Measurements from ENCODE around the gene PSD.

The PSD gene

DNA sequence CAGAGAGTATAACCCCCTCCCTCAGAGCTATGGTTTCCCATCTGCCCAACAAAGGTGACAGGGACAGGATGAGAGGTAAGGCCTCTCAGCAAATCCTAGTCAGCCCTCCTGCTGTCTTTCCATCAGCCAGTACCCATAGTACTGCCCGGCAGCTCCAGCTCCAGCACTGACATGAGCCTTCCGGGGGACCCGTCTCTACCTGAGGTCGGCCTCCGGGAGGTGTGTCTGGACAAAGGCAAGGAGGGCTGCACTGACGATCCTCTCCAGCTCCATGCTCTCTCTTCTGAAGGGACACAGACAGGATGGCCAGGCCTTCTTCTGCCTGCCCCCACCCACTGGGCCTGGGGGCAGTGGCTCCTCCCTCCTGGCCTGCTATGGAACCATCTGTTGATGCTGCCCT is 6.3 kb upstream of the PSD start:
- H3K4me2 ChIP-seq (ENCODE audit: low read length), result no peak overlapping the region
- H3K36me3 ChIP-seq (replicated peaks; ENCODE audit: low read depth, low read length), result no peaks in the 10 kb centered on the region
- H4K20me1 ChIP-seq (ENCODE audit: insufficient read depth, low read length), result no peaks in the 10 kb centered on the region
- H3K9ac ChIP-seq (ENCODE audit: low read length), result no peak overlapping the region
- no peak overlapping the region for H3K27ac ChIP-seq (ENCODE audit: low read length)
- H3K9me3 ChIP-seq (ENCODE audit: insufficient read depth, low read length), result no peaks in the 10 kb centered on the region
- H3K4me3 ChIP-seq (ENCODE audit: low read length), result no peak overlapping the region
- H3K4me1 ChIP-seq (ENCODE audit: low read length), result peaks cover 28% of the 10 kb centered on the region
- TF ChIP-seq, protein P1, sequence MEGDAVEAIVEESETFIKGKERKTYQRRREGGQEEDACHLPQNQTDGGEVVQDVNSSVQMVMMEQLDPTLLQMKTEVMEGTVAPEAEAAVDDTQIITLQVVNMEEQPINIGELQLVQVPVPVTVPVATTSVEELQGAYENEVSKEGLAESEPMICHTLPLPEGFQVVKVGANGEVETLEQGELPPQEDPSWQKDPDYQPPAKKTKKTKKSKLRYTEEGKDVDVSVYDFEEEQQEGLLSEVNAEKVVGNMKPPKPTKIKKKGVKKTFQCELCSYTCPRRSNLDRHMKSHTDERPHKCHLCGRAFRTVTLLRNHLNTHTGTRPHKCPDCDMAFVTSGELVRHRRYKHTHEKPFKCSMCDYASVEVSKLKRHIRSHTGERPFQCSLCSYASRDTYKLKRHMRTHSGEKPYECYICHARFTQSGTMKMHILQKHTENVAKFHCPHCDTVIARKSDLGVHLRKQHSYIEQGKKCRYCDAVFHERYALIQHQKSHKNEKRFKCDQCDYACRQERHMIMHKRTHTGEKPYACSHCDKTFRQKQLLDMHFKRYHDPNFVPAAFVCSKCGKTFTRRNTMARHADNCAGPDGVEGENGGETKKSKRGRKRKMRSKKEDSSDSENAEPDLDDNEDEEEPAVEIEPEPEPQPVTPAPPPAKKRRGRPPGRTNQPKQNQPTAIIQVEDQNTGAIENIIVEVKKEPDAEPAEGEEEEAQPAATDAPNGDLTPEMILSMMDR (IDR thresholded peaks at IDR 0.05; ENCODE audit: low read depth, low read length), result no peak
- no peak for TF ChIP-seq EZH2phosphoT487 (IDR thresholded peaks at IDR 0.05; ENCODE audit: low read depth)
- H3K79me2 ChIP-seq (ENCODE audit: low read length), result peaks cover 4% of the 10 kb centered on the region; the same call in 1 of the 2 replicates
- H2AFZ ChIP-seq (ENCODE audit: low read depth, low read length), result no peak overlapping the region
- no peaks in the 10 kb centered on the region for H3K27me3 ChIP-seq (ENCODE audit: low read depth, low read length)

DNA sequence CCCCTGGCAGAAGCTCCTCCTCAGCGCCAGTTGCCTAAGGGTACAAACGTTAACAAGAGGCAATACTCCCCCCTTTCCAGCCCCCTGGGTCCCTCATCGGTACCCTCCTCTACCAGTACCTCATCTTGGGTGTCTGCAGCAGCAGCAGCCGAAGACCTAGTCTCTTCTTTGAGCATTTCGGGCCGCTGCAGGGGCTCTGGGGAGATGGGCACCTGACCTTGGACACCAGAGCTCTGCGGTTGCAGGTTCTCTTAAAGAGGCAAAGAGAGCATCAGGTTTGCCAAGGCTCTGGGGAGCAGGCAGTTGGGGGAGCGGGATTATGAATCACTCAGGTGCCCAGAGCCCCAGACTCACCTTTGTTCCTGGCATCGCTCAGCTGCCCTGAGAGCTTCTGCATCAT is 5.6 kb upstream of the PSD start:
- Histone ChIP-seq H3K4me1 (ENCODE audit: low read length) (peaks cover 30% of the 10 kb centered on the region), H3K27ac (ENCODE audit: low read length) (no peak overlapping the region), H3K9ac (ENCODE audit: low read length) (no peak overlapping the region), H3K4me2 (ENCODE audit: low read length) (no peak overlapping the region), H3K4me3 (ENCODE audit: low read length) (no peak overlapping the region), H2AFZ (ENCODE audit: low read depth, low read length) (no peak overlapping the region), H4K20me1 (ENCODE audit: insufficient read depth, low read length) (no peaks in the 10 kb centered on the region), H3K27me3 (ENCODE audit: low read depth, low read length) (no peaks in the 10 kb centered on the region), H3K36me3 (replicated peaks; ENCODE audit: low read depth, low read length) (no peaks in the 10 kb centered on the region), H3K79me2 (ENCODE audit: low read length) (peaks cover 4% of the 10 kb centered on the region; the same call in 1 of the 2 replicates), H3K9me3 (ENCODE audit: insufficient read depth, low read length) (no peaks in the 10 kb centered on the region)
- TF ChIP-seq, protein P1 (IDR thresholded peaks at IDR 0.05; ENCODE audit: low read depth, low read length), result no peak
- no peak for TF ChIP-seq EZH2phosphoT487 (IDR thresholded peaks at IDR 0.05; ENCODE audit: low read depth)

DNA sequence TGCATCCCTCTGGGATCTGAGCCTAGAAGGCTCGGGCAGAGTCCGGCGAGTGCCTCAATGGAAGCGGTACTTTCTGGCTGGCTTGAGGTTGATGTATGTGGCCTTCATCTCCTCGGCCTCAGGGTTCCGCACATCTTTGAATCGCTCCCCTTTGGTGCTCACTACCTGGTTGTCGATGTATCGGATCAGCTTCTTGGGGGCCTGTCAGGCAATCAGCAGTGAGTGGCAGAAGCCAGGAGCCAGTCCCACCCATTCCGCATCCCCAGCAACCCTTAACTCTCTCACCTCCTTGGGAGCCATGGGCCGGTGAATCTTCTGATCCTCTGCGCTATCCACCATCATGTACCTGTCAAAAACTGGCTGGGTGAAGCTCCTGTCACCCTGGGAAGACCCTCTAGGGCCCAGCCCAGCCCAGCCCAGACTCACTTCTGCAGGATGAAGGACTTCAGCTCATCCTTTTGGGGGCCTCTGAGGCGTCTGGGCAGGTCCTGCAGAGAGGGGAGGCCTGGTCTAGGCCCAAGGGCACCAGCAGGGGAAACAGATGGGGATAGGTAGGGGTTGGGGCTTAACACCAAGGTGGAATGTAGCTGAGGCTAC is 4.9 kb upstream of the PSD start:
- Histone ChIP-seq H3K4me1 (ENCODE audit: low read length) (peaks cover 30% of the 10 kb centered on the region), H4K20me1 (ENCODE audit: insufficient read depth, low read length) (no peaks in the 10 kb centered on the region), H2AFZ (ENCODE audit: low read depth, low read length) (no peak overlapping the region), H3K9me3 (ENCODE audit: insufficient read depth, low read length) (no peaks in the 10 kb centered on the region), H3K79me2 (ENCODE audit: low read length) (peaks cover 4% of the 10 kb centered on the region; the same call in 1 of the 2 replicates), H3K27me3 (ENCODE audit: low read depth, low read length) (no peaks in the 10 kb centered on the region), H3K9ac (ENCODE audit: low read length) (no peak overlapping the region), H3K36me3 (replicated peaks; ENCODE audit: low read depth, low read length) (no peaks in the 10 kb centered on the region), H3K27ac (ENCODE audit: low read length) (no peak overlapping the region), H3K4me2 (ENCODE audit: low read length) (no peak overlapping the region), H3K4me3 (ENCODE audit: low read length) (no peak overlapping the region)
- no peak for TF ChIP-seq EZH2phosphoT487 (IDR thresholded peaks at IDR 0.05; ENCODE audit: low read depth)
- TF ChIP-seq, protein P1 (IDR thresholded peaks at IDR 0.05; ENCODE audit: low read depth, low read length), result no peak

DNA sequence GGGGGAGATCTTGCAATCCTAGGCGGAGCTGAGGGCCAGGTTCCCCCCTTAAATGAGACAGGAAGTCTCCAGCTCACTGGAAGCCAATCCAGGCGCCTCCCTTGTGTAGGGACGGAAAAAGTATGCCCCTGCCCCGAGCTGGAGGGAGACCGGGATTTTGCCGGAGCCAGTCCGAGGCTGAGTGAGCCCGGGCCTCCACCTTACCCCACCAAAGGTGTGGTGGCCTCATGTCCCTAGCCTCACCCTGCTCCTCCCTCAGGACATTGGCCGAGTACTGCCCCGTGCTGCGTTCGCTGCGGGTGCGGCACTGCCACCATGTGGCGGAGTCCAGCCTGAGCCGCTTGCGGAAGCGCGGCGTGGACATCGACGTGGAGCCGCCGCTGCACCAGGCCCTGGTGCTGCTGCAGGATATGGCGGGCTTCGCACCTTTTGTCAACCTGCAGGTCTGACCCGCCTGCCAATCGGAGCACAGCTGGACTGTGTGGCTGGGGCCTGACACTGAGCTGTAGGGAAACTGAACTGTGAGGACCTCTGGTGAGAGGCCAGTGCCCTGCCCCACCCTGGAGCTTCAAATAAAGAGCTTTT is 4.1 kb upstream of the PSD start:
- Histone ChIP-seq H3K27ac (ENCODE audit: low read length) (peak overlapping the region; percentile 14; the same call in 1 of the 2 replicates), H2AFZ (ENCODE audit: low read depth, low read length) (no peak overlapping the region), H3K4me3 (ENCODE audit: low read length) (peak overlapping the region; percentile 82), H3K9ac (ENCODE audit: low read length) (peak overlapping the region; percentile 61; the same call in 1 of the 2 replicates), H3K4me1 (ENCODE audit: low read length) (peaks cover 30% of the 10 kb centered on the region), H3K36me3 (replicated peaks; ENCODE audit: low read depth, low read length) (no peaks in the 10 kb centered on the region), H3K27me3 (ENCODE audit: low read depth, low read length) (no peaks in the 10 kb centered on the region), H3K79me2 (ENCODE audit: low read length) (peaks cover 4% of the 10 kb centered on the region; the same call in 1 of the 2 replicates), H3K9me3 (ENCODE audit: insufficient read depth, low read length) (no peaks in the 10 kb centered on the region), H4K20me1 (ENCODE audit: insufficient read depth, low read length) (no peaks in the 10 kb centered on the region), H3K4me2 (ENCODE audit: low read length) (peak overlapping the region; percentile 82)
- TF ChIP-seq EZH2phosphoT487 (IDR thresholded peaks at IDR 0.05; ENCODE audit: low read depth), result no peak
- TF ChIP-seq, protein P1 (IDR thresholded peaks at IDR 0.05; ENCODE audit: low read depth, low read length), result peak; percentile 56
